Measurements from ENCODE around the gene DLG1.
"Not testable (repeated sequence)": the region's sequence is repeated elsewhere in the genome, so short reads cannot be mapped to it uniquely, and the experiment has no call there.

The DLG1 gene

GRCh38 chr3:197205265-197205664 lies 93.1 kb downstream of the DLG1 start:
- no peak for DNase-seq

GRCh38 chr3:197204736-197205135 lies 93.7 kb downstream of the DLG1 start:
- no peak for DNase-seq

- DNase-seq = no peak
Observed at GRCh38 chr3:197203714-197204146, 94.7 kb downstream of the DLG1 start.

DNA sequence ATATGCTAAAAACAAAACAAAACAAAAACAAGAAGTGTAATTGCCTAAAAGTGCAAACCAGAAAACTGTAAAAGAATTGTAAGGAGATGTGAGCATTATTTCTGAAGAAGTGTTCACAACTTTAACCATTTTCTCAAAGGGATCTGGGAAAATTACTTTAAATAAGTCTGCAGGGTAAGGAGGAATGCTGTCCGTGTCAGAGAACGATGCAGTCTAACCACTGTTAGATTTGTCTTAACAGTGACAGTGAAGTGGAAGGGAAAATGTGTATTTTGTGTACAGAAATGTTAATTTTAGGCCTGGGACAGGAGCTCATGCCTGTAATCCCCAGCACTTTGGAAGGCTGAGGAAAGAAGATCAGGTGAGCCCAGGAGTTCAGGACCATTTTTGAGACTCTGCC lies 95.7 kb downstream of the DLG1 start:
- no peak for DNase-seq

DNA sequence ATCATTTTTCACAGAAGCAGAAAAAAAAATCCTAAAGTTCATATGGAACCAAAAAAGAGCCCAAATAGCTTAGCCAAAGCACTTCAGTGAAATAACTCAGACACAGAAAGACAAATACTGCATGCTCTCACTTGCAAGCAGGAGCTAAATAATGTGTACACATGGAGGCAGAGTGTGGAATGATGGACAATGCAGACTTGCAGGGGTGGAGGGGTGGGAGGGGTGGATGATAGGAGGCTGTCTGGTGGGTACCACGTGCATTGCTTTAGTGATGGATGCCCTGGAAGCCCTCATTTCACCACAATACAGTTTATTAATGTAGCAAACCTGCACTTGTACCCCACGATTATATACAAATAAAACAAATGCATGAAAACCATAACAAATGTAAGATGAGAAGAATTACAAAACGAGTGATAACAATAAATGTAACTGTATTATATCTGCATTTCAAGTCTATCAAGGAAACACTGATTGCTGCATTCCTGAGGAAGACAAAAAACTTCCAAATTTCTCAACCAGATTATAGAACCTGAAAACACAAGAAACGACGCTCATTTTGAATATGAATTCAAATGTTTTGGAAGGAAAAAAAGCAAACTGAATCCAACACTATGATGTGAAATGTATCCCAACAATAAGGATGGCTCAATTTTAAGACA lies 96.5 kb downstream of the DLG1 start:
- no peak for DNase-seq

DNA sequence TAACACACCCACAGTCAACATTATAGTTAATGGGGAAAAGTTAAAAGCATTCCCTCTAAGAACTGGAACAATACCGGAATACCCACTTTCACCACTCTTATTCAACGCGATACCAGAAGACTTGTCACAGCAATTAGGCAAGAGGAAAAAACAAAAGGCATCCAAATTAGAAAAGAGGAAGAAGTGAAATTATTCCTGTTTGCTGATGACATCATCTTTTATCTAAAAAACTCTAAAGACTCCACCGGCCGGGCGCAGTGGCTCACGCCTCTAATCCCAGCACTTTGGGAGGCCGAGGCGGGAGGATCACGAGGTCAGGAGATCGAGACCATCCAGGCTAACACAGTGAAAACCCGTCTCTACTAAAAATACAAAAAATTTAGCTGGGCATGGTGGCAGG lies 97.6 kb downstream of the DLG1 start:
- not testable (repeated sequence) for DNase-seq

GRCh38 chr3:197197334-197197733 lies 101.1 kb downstream of the DLG1 start:
- DNase-seq = no peak

DNA sequence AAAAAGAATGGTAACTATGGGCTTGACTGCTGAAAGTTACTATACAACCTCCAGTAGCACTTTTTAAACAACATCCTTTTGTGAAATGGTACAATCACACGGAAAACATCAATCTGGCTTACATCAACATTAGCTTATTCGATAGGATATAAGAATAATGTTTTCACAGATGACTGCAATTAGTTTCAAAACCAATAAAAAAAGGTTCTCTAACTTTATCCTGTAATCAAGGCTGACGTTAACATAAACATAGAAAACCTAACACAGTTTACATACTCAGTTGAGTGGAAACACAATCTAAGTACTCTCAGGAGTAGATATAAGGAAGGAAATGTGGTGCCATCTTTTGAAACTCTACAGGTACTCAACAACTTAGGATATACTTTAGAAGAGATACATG lies 102.2 kb downstream of the DLG1 start:
- DNase-seq = no peak

GRCh38 chr3:197195326-197195725 lies 103.1 kb downstream of the DLG1 start:
- DNase-seq = no peak

- not testable (repeated sequence) for DNase-seq
Observed at GRCh38 chr3:197193759-197194158, 104.7 kb downstream of the DLG1 start.

GRCh38 chr3:197191897-197192296 lies 106.5 kb downstream of the DLG1 start:
- no peak for DNase-seq

DNA sequence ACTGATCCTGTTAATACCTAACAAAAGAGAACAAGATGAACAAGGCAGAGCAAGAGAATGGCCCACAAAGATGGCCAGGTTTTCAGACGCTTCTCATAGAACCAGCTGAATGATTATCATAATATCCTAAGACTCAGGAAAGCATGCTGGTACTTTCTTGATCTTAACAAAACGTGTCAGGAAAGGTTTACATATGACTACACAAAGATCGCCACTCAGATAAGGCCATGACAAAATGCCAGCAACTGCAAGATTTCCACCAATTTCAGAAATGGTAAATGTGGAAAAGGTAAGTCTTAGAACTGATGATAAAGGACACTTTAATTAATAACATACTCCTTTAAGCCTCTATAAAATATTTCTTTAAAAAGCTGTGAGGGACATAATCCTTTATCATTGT lies 108.8 kb downstream of the DLG1 start:
- no peak for DNase-seq

- DNase-seq = no peak
Observed at GRCh38 chr3:197188963-197189362, 109.4 kb downstream of the DLG1 start.

GRCh38 chr3:197186887-197187588 lies 111.4 kb downstream of the DLG1 start:
- DNase-seq = no peak

GRCh38 chr3:197183582-197183981 lies 114.8 kb downstream of the DLG1 start:
- no peak for DNase-seq

- no peak for DNase-seq
Observed at GRCh38 chr3:197181741-197182140, 116.7 kb downstream of the DLG1 start.

GRCh38 chr3:197178998-197179397 lies 119.4 kb downstream of the DLG1 start:
- DNase-seq = no peak

GRCh38 chr3:197175503-197175902 lies 122.9 kb downstream of the DLG1 start:
- no peak for DNase-seq

- no peak for DNase-seq
Observed at GRCh38 chr3:197174927-197175326, 123.5 kb downstream of the DLG1 start.

- DNase-seq = no peak
Observed at GRCh38 chr3:197173620-197174019, 124.8 kb downstream of the DLG1 start.

GRCh38 chr3:197171481-197172067 lies 126.8 kb downstream of the DLG1 start:
- no peak for DNase-seq

DNA sequence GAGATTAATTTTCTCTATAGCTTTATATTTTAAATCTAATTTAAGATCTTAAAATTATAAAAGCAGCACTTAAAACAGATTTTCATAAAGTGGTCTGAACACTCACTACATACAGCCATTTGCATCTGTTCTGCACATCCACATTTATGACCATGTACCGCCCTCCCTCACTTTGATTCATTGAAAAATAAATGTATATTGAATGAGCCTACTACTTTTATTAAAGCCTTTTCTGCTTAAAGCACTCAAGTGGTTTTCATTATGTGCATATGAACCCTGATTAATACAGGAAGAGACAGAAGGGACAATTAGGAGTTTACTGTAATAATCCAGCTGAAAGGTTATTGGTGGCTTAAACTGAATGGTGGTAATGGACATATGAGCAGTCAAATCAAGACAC lies 129.4 kb downstream of the DLG1 start:
- no peak for DNase-seq

GRCh38 chr3:197168606-197169005 lies 129.8 kb downstream of the DLG1 start:
- no peak for DNase-seq

GRCh38 chr3:197168063-197168462 lies 130.3 kb downstream of the DLG1 start:
- no peak for DNase-seq
